ENCODE results near the gene LACTBL1. TPM values are rescaled to one million over a fixed set of nuclear protein-coding genes. Genes with fewer than 3 reads are reported as not detected.

Gene LACTBL1
- total and polyA plus RNA-seq, 2 of the 4 experiments (the other 2 are of a cell fraction) = not detected

- Histone ChIP-seq H4K20me1 (ENCODE audit: insufficient read depth, low read length) (no peaks in the 10 kb centered on the region), H2AFZ (replicated peaks; ENCODE audit: low read length, poor library complexity) (no peak overlapping the region), H3K9me1 (ENCODE audit: insufficient read depth, low read length) (no peaks in the 10 kb centered on the region), H3K14ac (replicated peaks; ENCODE audit: low read depth, low read length) (no peak overlapping the region), H2BK15ac (ENCODE audit: low read depth, low read length) (no peak overlapping the region), H3K4me3 (ENCODE audit: insufficient read depth, low read depth, low read length) (no peak overlapping the region), H4K91ac (ENCODE audit: insufficient read depth, low read depth, low read length) (no peak overlapping the region), H2AK9ac (replicated peaks; ENCODE audit: low read depth, low read length, poor library complexity) (no peak overlapping the region), H3K4ac (ENCODE audit: low read depth, low read length) (no peak overlapping the region), H2BK120ac (ENCODE audit: low read depth, low read length) (no peak overlapping the region), H3K23ac (ENCODE audit: low read depth, low read length) (no peak overlapping the region), H4K5ac (ENCODE audit: low read depth, low read length) (no peak overlapping the region), H2BK5ac (ENCODE audit: low read depth, low read length, poor library complexity, severe bottlenecking) (no peak overlapping the region), H3K18ac (ENCODE audit: low read depth, low read length) (no peak overlapping the region), H3K4me2 (ENCODE audit: low read depth, low read length) (no peak overlapping the region), H3K27me3 (ENCODE audit: control insufficient read depth, insufficient read depth, low read length) (peaks cover 44% of the 10 kb centered on the region), H2BK20ac (ENCODE audit: low read depth, low read length) (no peak overlapping the region), H2AK5ac (ENCODE audit: low read depth, low read length) (no peak overlapping the region), H3K4me1 (ENCODE audit: control insufficient read depth, insufficient read depth, low read length) (no peaks in the 10 kb centered on the region), H3K9me3 (ENCODE audit: control insufficient read depth, insufficient read depth, low read length) (peaks cover 7% of the 10 kb centered on the region), H3K56ac (ENCODE audit: extremely low read depth, insufficient read depth, low read length) (no peak overlapping the region), H3K36me3 (ENCODE audit: control insufficient read depth, insufficient read depth, low read length) (no peaks in the 10 kb centered on the region), H4K8ac (ENCODE audit: low read depth in 2 of 2, low read length in 2 of 2) (no peak overlapping the region), H3K27ac (ENCODE audit: insufficient read depth, low read length) (no peak overlapping the region), H3K9ac (ENCODE audit: low read depth, low read length) (no peak overlapping the region), H3K79me1 (ENCODE audit: low read depth in 1 of 2, low read length in 2 of 2) (no peaks in the 10 kb centered on the region)
- intact Hi-C loops (cut with micrococcal nuclease) (no loop called here), dilution Hi-C loops (cut with HindIII; ENCODE audit: low sequenced_read_pairs, unreplicated experiment) (no loop called here), in situ Hi-C loops (cut with MboI; ENCODE audit: low sequenced_read_pairs) (loop anchor here (25.0 kb wide), 1 partner anchor 507 kb away; no protein-coding TSS in a partner anchor)
- TF ChIP-seq MAFK (IDR thresholded peaks at IDR 0.05; ENCODE audit: low read depth, low read length) = no peak
- TF ChIP-seq MAZ (IDR thresholded peaks at IDR 0.05; ENCODE audit: borderline replicate concordance, low read depth, low read length) = no peak
- TF ChIP-seq, protein P1, sequence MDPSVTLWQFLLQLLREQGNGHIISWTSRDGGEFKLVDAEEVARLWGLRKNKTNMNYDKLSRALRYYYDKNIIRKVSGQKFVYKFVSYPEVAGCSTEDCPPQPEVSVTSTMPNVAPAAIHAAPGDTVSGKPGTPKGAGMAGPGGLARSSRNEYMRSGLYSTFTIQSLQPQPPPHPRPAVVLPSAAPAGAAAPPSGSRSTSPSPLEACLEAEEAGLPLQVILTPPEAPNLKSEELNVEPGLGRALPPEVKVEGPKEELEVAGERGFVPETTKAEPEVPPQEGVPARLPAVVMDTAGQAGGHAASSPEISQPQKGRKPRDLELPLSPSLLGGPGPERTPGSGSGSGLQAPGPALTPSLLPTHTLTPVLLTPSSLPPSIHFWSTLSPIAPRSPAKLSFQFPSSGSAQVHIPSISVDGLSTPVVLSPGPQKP (IDR thresholded peaks at IDR 0.05; ENCODE audit: borderline replicate concordance, low read depth, low read length) = no peak
- TF ChIP-seq CTCF (conservative IDR thresholded peaks at IDR 0.05; ENCODE audit: low read depth, low read length) = no peak
- BruUV-seq (replicated peaks) = no TSS peak
- CTCF ChIA-PET = interaction anchor here (0.6 kb wide), 1 partner anchor 82 kb away, joined by 3 read pairs; no protein-coding TSS in a partner anchor
- no CpG with 5 or more reads among the region's 4 CpGs for WGBS, 2 experiments (ENCODE audit: extremely low coverage in 2 of 2, insufficient read length in 1 of 2)
- POLR2A ChIA-PET (ENCODE audit: unreplicated experiment) = no interaction called here
- DNase-seq (no peak), ATAC-seq (ENCODE audit: low read depth) (no peak)
These were observed 28.2 kb downstream of the LACTBL1 start for GRCh38 chr1:22944346-22945055.
